ENCODE data around the gene KLHL2.

- TF ChIP-seq CTCF (IDR thresholded peaks at IDR 0.05; ENCODE audit: insufficient read depth, low read depth, low read length) (no peak), EZH2 (IDR thresholded peaks at IDR 0.05; ENCODE audit: insufficient read depth, low read length) (no peak)
These were observed at the start of gene KLHL2 for GRCh38 chr4:165207431-165208220.

All from astrocyte (in vitro differentiated cells and primary cell).